ENCODE data around the gene FAM114A1. TPM values are rescaled to one million over a fixed set of nuclear protein-coding genes. Genes with fewer than 3 reads are reported as not detected.

Gene FAM114A1
- total RNA-seq, 2 donors from 2014 or later, result 57.7 to 73.2 TPM

- Histone ChIP-seq H3K27me3 (no peaks in the 10 kb centered on the region), H3K4me1 (no peaks in the 10 kb centered on the region)
These were observed 84.4 kb downstream of the FAM114A1 start for GRCh38 chr4:38952017-38952416.

GRCh38 chr4:38954727-38955126, 87.1 kb downstream of the FAM114A1 start:
- no peaks in the 10 kb centered on the region for H3K27me3 ChIP-seq
- no peak overlapping the region for H3K27ac ChIP-seq
- H3K9me3 ChIP-seq, result no peaks in the 10 kb centered on the region
- no peak overlapping the region for H3K4me3 ChIP-seq
- TF ChIP-seq, protein P1, sequence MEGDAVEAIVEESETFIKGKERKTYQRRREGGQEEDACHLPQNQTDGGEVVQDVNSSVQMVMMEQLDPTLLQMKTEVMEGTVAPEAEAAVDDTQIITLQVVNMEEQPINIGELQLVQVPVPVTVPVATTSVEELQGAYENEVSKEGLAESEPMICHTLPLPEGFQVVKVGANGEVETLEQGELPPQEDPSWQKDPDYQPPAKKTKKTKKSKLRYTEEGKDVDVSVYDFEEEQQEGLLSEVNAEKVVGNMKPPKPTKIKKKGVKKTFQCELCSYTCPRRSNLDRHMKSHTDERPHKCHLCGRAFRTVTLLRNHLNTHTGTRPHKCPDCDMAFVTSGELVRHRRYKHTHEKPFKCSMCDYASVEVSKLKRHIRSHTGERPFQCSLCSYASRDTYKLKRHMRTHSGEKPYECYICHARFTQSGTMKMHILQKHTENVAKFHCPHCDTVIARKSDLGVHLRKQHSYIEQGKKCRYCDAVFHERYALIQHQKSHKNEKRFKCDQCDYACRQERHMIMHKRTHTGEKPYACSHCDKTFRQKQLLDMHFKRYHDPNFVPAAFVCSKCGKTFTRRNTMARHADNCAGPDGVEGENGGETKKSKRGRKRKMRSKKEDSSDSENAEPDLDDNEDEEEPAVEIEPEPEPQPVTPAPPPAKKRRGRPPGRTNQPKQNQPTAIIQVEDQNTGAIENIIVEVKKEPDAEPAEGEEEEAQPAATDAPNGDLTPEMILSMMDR (IDR thresholded peaks at IDR 0.05), result no peak
- no peaks in the 10 kb centered on the region for H3K36me3 ChIP-seq
- no peaks in the 10 kb centered on the region for H3K4me1 ChIP-seq
- no peak for DNase-seq (ENCODE audit: low spot score)

More at GRCh38 chr4:38952017-38952416, 84.4 kb downstream of the FAM114A1 start:
- Histone ChIP-seq H3K9me3 (no peaks in the 10 kb centered on the region), H3K4me3 (no peak overlapping the region), H3K36me3 (no peaks in the 10 kb centered on the region), H3K27ac (no peak overlapping the region)
- TF ChIP-seq, protein P1 (IDR thresholded peaks at IDR 0.05), result no peak
- no peak for DNase-seq (ENCODE audit: low spot score)

DNA sequence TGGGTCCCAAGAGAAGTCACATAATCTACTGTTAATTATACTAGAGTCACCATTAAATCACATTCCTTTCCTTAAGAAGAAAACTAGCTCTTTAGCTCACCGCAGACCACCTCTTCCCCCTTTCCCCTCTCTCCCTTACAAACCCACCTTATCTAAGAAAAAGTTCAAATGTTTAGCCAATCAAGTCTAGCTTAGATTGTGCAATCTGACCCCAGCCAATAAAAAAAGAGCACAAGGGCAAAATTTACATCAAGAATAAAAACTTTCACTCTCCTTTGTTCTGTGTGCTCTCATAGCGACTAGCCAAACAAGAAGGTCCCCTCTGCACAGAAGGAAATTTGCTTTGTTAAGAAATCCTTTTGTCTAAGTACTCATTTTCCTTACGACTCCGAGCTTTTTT, 88.4 kb downstream of the FAM114A1 start:
- TF ChIP-seq, protein P1 (IDR thresholded peaks at IDR 0.05), result no peak
- H3K36me3 ChIP-seq, result no peaks in the 10 kb centered on the region
- DNase-seq (ENCODE audit: low spot score), result no peak
- H3K9me3 ChIP-seq, result no peaks in the 10 kb centered on the region
- no peaks in the 10 kb centered on the region for H3K4me1 ChIP-seq
- no peaks in the 10 kb centered on the region for H3K27me3 ChIP-seq
- no peak overlapping the region for H3K27ac ChIP-seq
- no peak overlapping the region for H3K4me3 ChIP-seq

- no peak overlapping the region for H3K4me3 ChIP-seq
- TF ChIP-seq, protein P1 (IDR thresholded peaks at IDR 0.05), result no peak
- no peaks in the 10 kb centered on the region for H3K36me3 ChIP-seq
- no peaks in the 10 kb centered on the region for H3K4me1 ChIP-seq
- H3K9me3 ChIP-seq, result no peaks in the 10 kb centered on the region
- DNase-seq (ENCODE audit: low spot score), result no peak
- H3K27ac ChIP-seq, result no peak overlapping the region
- no peaks in the 10 kb centered on the region for H3K27me3 ChIP-seq
These were observed 89.7 kb downstream of the FAM114A1 start for GRCh38 chr4:38957261-38957815.

DNA sequence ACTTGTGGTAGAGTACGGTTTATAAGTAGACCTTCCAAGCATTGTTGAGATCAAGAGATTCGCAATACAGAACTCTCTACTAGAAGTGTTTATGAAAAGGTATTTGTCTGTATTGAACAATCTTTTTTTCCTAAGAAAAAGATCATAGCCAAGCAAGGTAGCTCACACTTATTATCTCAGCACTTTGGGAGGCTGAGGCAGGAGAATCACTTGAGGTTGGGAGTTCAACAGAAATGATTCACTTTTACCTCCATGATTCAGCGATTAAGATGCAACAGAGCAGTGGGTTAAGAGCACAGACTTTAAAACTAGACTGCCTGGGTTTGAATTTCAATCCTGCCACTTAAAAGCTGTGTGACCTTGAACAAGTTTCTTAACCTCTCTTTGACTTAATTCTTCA, 90.3 kb downstream of the FAM114A1 start:
- TF ChIP-seq, protein P1 (IDR thresholded peaks at IDR 0.05), result no peak

More for the DNA sequence above, 90.3 kb downstream of the FAM114A1 start:
- Histone ChIP-seq H3K4me3 (no peak overlapping the region), H3K27ac (no peak overlapping the region), H3K36me3 (no peaks in the 10 kb centered on the region), H3K4me1 (no peaks in the 10 kb centered on the region), H3K9me3 (no peaks in the 10 kb centered on the region), H3K27me3 (no peaks in the 10 kb centered on the region)
- DNase-seq (ENCODE audit: low spot score), result no peak
